Left ventricle myocardium inferior (tissue), 1 donor: ENCODE results near the gene CMTM5. TPM values are rescaled to one million over a fixed set of nuclear protein-coding genes. Genes with fewer than 3 reads are reported as not detected.

Experiments
- DNase-seq: peaks from one replicate; pipeline ENCODE4 v3.0.0-alpha.2; 2020
- H3K27ac ChIP-seq: fragments of 200-600 bp; replicated peaks from 2 replicates; pipeline ENCODE4 v1.8.0; 2021
- H3K27me3 ChIP-seq: fragments of 200-600 bp; 2 replicates; pipeline ENCODE4 v1.8.0; 2021; ENCODE audit warnings: low read depth
- H3K36me3 ChIP-seq: fragments of 200-600 bp; 2 replicates; pipeline ENCODE4 v1.8.0; 2021
- H3K4me1 ChIP-seq: fragments of 200-600 bp; 2 replicates; pipeline ENCODE4 v1.8.0; 2021
- H3K4me3 ChIP-seq: fragments of 200-600 bp; 2 replicates; pipeline ENCODE4 v1.8.0; 2021; ENCODE audit warnings: mild to moderate bottlenecking, moderate library complexity
- H3K9me3 ChIP-seq: fragments of 200-600 bp; replicated peaks from 2 replicates; pipeline ENCODE4 v1.8.0; 2021
- CTCF ChIP-seq: fragments of 200-600 bp; IDR thresholded peaks from 2 replicates; pipeline ENCODE4 v1.8.0; 2021; ENCODE audit warnings: antibody characterized with exemption, mild to moderate bottlenecking, borderline replicate concordance
- intact Hi-C: fragments of 100-400 bp; cut with micrococcal nuclease; formaldehyde crosslinking; loops from one replicate; pipeline ENCODE4 v1.11.0; 2022
- total RNA-seq: library from RNA; stranded (reverse); fragmentation: NEBNext Ultra II Directional; extraction: Animal tissue kit (Norgen Biotek cat#: 25700); gene quantifications from one replicate; pipeline ENCODE4 v1.2.1, GENCODE V29; 2021
- donor health status: DM: no; HTN: yes; CAD: no; lungs with severe emphysema.

Gene CMTM5
- total RNA-seq, 1 donor from 2014 or later: 1.0 TPM

GRCh38 chr14:23359722-23360447 lies 17.0 kb upstream of the CMTM5 start:
- Histone ChIP-seq H3K27ac (no peak overlapping the region), H3K27me3 (peaks cover 15% of the 10 kb centered on the region), H3K36me3 (no peaks in the 10 kb centered on the region), H3K4me1 (peaks cover 30% of the 10 kb centered on the region), H3K4me3 (no peak overlapping the region), H3K9me3 (no peaks in the 10 kb centered on the region)
- DNase-seq: no peak
- no peak for TF ChIP-seq CTCF
- intact Hi-C loops: no loop called here

DNA sequence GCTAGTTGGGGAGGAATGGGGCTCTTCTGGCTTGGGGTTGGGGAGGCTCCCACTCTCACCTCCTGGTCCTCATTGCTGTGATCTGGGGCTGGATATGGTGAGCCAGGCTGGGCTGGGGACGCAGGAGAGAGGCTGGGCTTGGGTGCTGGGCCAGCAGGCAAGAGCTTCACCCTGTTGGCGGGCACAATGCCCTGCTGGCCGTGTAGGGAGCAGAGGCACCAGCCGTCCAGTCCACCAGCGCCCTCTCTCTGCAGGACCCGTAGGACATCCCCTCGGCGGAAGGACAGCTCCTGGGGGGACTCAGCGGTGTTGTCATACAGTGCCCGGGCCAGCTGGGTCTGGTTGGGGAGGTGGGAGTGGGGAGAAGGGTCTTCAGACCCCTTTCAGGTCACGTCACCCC lies 16.4 kb upstream of the CMTM5 start:
- H3K36me3 ChIP-seq: no peaks in the 10 kb centered on the region
- no peaks in the 10 kb centered on the region for H3K9me3 ChIP-seq
- H3K4me1 ChIP-seq: peaks cover 34% of the 10 kb centered on the region
- peak; percentile 42 for TF ChIP-seq CTCF
- H3K27ac ChIP-seq: peak overlapping the region; percentile 5
- intact Hi-C loops: no loop called here
- H3K27me3 ChIP-seq: peaks cover 21% of the 10 kb centered on the region
- no peak overlapping the region for H3K4me3 ChIP-seq
- no peak for DNase-seq

DNA sequence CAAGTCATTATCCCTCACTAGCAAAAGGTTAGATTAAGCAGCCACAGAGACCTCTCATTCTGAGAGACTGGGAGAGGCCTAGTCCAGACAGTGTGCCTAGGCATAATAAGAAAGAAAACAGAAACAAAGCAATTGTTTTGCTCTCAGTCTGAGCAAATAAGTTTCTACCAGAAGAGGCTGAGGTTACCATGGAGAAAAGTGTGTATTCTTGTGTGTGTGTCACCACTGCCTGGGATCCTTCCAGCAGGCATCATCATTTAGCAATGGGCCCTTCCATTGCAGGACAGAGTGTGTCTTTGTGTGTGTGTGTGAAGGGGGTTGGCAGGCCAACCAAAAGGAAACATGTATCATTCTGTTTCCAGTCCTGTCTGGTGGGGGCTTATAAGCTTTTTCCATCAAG lies 15.5 kb upstream of the CMTM5 start:
- Histone ChIP-seq H3K27ac (no peak overlapping the region), H3K4me1 (peaks cover 41% of the 10 kb centered on the region)

DNA sequence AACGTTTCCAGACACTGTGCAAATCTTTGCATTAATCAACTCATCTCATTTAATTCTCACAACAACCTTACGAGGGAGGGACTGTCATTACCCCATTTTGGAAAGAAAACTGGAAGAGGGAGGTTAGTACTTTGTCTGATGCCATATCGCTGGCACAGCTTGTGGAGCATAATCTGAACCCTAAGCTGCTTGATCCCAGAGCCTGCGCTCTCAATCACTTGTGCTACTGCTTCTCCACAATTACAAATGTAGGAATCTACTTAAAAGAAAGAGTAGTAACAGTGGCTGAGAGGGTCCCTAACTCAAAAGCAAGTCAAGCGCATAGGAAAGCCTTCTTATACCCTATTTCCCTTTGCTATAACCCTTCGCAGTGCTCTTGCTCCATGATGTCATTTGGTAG lies 15.1 kb upstream of the CMTM5 start:
- Histone ChIP-seq H3K27ac (peak overlapping the region; percentile 36), H3K4me3 (no peak overlapping the region), H3K9me3 (no peaks in the 10 kb centered on the region), H3K4me1 (peaks cover 45% of the 10 kb centered on the region), H3K36me3 (no peaks in the 10 kb centered on the region), H3K27me3 (peaks cover 27% of the 10 kb centered on the region)
- intact Hi-C loops: no loop called here
- DNase-seq: no peak
- TF ChIP-seq CTCF: no peak

More for the DNA sequence above, 15.5 kb upstream of the CMTM5 start:
- no peak for TF ChIP-seq CTCF
- Histone ChIP-seq H3K27me3 (peaks cover 27% of the 10 kb centered on the region), H3K36me3 (no peaks in the 10 kb centered on the region), H3K9me3 (no peaks in the 10 kb centered on the region), H3K4me3 (no peak overlapping the region)
- intact Hi-C loops: no loop called here
- DNase-seq: no peak

GRCh38 chr14:23362200-23362599 lies 14.6 kb upstream of the CMTM5 start:
- H3K9me3 ChIP-seq: no peaks in the 10 kb centered on the region
- H3K27me3 ChIP-seq: peaks cover 27% of the 10 kb centered on the region
- TF ChIP-seq CTCF: peak; percentile 15
- no peak overlapping the region for H3K4me3 ChIP-seq
- intact Hi-C loops: no loop called here
- no peaks in the 10 kb centered on the region for H3K36me3 ChIP-seq
- DNase-seq: no peak
- H3K4me1 ChIP-seq: peaks cover 46% of the 10 kb centered on the region
- H3K27ac ChIP-seq: no peak overlapping the region
